Vagina (tissue), 2 donors: ENCODE results near the gene MYNN. TPM values are rescaled to one million over a fixed set of nuclear protein-coding genes. Genes with fewer than 3 reads are reported as not detected.
A peak's percentile ranks its signal among the peaks of the same experiment; 100 is the strongest.

Experiments
- DNase-seq, 2 donors: peaks; one replicate each; pipeline ENCODE4 v3.0.0-alpha.2; 2017; ENCODE audit errors: extremely low spot score in 2 of 2
- H3K27ac ChIP-seq: fragments of 200-600 bp; sonication (generic); one replicate; pipeline ENCODE4 v1.5.1; 2019
- H3K27me3 ChIP-seq: fragments of 200-600 bp; sonication (generic); one replicate; pipeline ENCODE4 v1.5.1; 2019
- H3K36me3 ChIP-seq, 2 donors: fragments of 200-600 bp; sonication (generic); one replicate each; pipeline ENCODE4 v1.5.1; 2017 to 2019
- H3K4me1 ChIP-seq: fragments of 200-600 bp; sonication (generic); one replicate; pipeline ENCODE4 v1.5.1; 2019
- H3K4me3 ChIP-seq, 2 donors: fragments of 200-600 bp; sonication (generic); 1 replicate in 1 of 2; 2 replicates in 1 of 2; pipeline ENCODE4 v1.5.1; 2016 to 2019
- H3K9me3 ChIP-seq: fragments of 200-600 bp; sonication (generic); one replicate; pipeline ENCODE4 v1.5.1; 2019
- CTCF ChIP-seq, 3 experiments: fragments of 450-650 bp in 2 of 3; fragments of 200-600 bp in 1 of 3; sonication (generic) in 1 of 3; IDR thresholded peaks; one replicate each; pipeline ENCODE4 v1.5.1; 2017 to 2019; ENCODE audit warnings: antibody characterized with exemption in 3 of 3, mild to moderate bottlenecking in 2 of 3, moderate library complexity in 2 of 3
- POLR2A ChIP-seq, 2 donors: fragments of 450-650 bp; IDR thresholded peaks; one replicate each; pipeline ENCODE4 v1.6.1; 2017; ENCODE audit warnings: antibody characterized with exemption in 2 of 2, mild to moderate bottlenecking in 2 of 2, moderate library complexity in 2 of 2
- POLR2AphosphoS5 ChIP-seq, 2 donors: sonication (generic); formaldehyde crosslinking; IDR thresholded peaks; one replicate each; pipeline ENCODE4 v1.9.0; 2017; ENCODE audit warnings: antibody characterized with exemption in 2 of 2, mild to moderate bottlenecking in 2 of 2, low read depth in 1 of 2; ENCODE audit not compliant: insufficient read depth in 1 of 2
- intact Hi-C: fragments of 100-400 bp; cut with DNase I; formaldehyde crosslinking; loops from one replicate; pipeline ENCODE4 v1.15.1; 2023
- total RNA-seq: library from RNA; depleted of rRNA; stranded (reverse); fragments of >200 nt; gene quantifications from one replicate; pipeline ENCODE4 v1.2.3, GENCODE V29; 2016

The MYNN gene
- total RNA-seq, 1 donor from 2014 or later = 16.7 TPM

- H3K9me3 ChIP-seq = no peaks in the 10 kb centered on the region
- peak overlapping the region; percentile 100 for H3K27ac ChIP-seq
- no peak for DNase-seq
- intact Hi-C loops = no loop called here
- H3K4me3 ChIP-seq = peak overlapping the region; percentile 78 to 91
- peaks cover 25% of the 10 kb centered on the region for H3K4me1 ChIP-seq
- TF ChIP-seq CTCF (IDR thresholded peaks at IDR 0.05) (no peak), POLR2AphosphoS5 (IDR thresholded peaks at IDR 0.05; ENCODE audit: insufficient read depth in 1 of 2, low read depth in 1 of 2) (no peak), POLR2A (IDR thresholded peaks at IDR 0.05) (no peak)
- H3K27me3 ChIP-seq = no peaks in the 10 kb centered on the region
- H3K36me3 ChIP-seq = peaks cover 0 to 16% of the 10 kb centered on the region in 2 donors
These were observed 990 bp downstream of the MYNN start for GRCh38 chr3:169774186-169774585.

- no peaks in the 10 kb centered on the region for H3K9me3 ChIP-seq
- TF ChIP-seq POLR2A (IDR thresholded peaks at IDR 0.05) (no peak), POLR2AphosphoS5 (IDR thresholded peaks at IDR 0.05; ENCODE audit: insufficient read depth in 1 of 2, low read depth in 1 of 2) (no peak), CTCF (IDR thresholded peaks at IDR 0.05) (no peak)
- no peak for DNase-seq
- H3K4me1 ChIP-seq = peaks cover 34% of the 10 kb centered on the region
- no peaks in the 10 kb centered on the region for H3K27me3 ChIP-seq
- H3K4me3 ChIP-seq = no peak overlapping the region
- no peak overlapping the region for H3K27ac ChIP-seq
- peaks cover 0 to 50% of the 10 kb centered on the region in 2 donors for H3K36me3 ChIP-seq
- intact Hi-C loops = no loop called here
These were observed 4.6 kb downstream of the MYNN start for GRCh38 chr3:169777822-169778221.

- Histone ChIP-seq H3K27ac (no peak overlapping the region), H3K9me3 (no peaks in the 10 kb centered on the region), H3K4me3 (no peak overlapping the region), H3K27me3 (no peaks in the 10 kb centered on the region), H3K4me1 (peaks cover 13% of the 10 kb centered on the region), H3K36me3 (peaks cover 0 to 66% of the 10 kb centered on the region in 2 donors)
- intact Hi-C loops = no loop called here
- DNase-seq = no peak
- TF ChIP-seq POLR2A (IDR thresholded peaks at IDR 0.05) (no peak), CTCF (IDR thresholded peaks at IDR 0.05) (no peak), POLR2AphosphoS5 (IDR thresholded peaks at IDR 0.05; ENCODE audit: insufficient read depth in 1 of 2, low read depth in 1 of 2) (no peak)
These were observed 7.5 kb downstream of the MYNN start for GRCh38 chr3:169780742-169781141.

GRCh38 chr3:169781209-169781855, 8.1 kb downstream of the MYNN start:
- no peaks in the 10 kb centered on the region for H3K9me3 ChIP-seq
- no peak for DNase-seq
- peaks cover 0 to 72% of the 10 kb centered on the region in 2 donors for H3K36me3 ChIP-seq
- H3K4me3 ChIP-seq = no peak overlapping the region
- H3K27ac ChIP-seq = no peak overlapping the region
- intact Hi-C loops = no loop called here
- TF ChIP-seq CTCF (IDR thresholded peaks at IDR 0.05) = no peak
- no peak for TF ChIP-seq POLR2AphosphoS5 (IDR thresholded peaks at IDR 0.05; ENCODE audit: insufficient read depth in 1 of 2, low read depth in 1 of 2)
- TF ChIP-seq POLR2A (IDR thresholded peaks at IDR 0.05) = no peak
- no peaks in the 10 kb centered on the region for H3K27me3 ChIP-seq
- peaks cover 9% of the 10 kb centered on the region for H3K4me1 ChIP-seq

- Histone ChIP-seq H3K27ac (no peak overlapping the region), H3K4me3 (no peak overlapping the region), H3K9me3 (no peaks in the 10 kb centered on the region), H3K4me1 (no peaks in the 10 kb centered on the region), H3K27me3 (no peaks in the 10 kb centered on the region), H3K36me3 (peaks cover 0 to 51% of the 10 kb centered on the region in 2 donors)
- intact Hi-C loops = no loop called here
- DNase-seq = no peak
- TF ChIP-seq POLR2AphosphoS5 (IDR thresholded peaks at IDR 0.05; ENCODE audit: insufficient read depth in 1 of 2, low read depth in 1 of 2) = no peak
- TF ChIP-seq POLR2A (IDR thresholded peaks at IDR 0.05) = no peak
- no peak for TF ChIP-seq CTCF (IDR thresholded peaks at IDR 0.05)
These were observed 13.9 kb downstream of the MYNN start for GRCh38 chr3:169787120-169787519.
